GM13976 (cell line): ENCODE results near the gene PBX3.

ENCODE experiments used
- DNase-seq: peaks from one replicate; pipeline ENCODE4 v3.0.0; 2012; ENCODE audit warnings: low spot score
- CTCF ChIP-seq: IDR thresholded peaks from 2 replicates; pipeline ENCODE4 v1.5.1; 2012; ENCODE audit warnings: borderline replicate concordance, mild to moderate bottlenecking; ENCODE audit not compliant: insufficient read depth; ENCODE audit errors: extremely low read depth, missing control alignments, control extremely low read depth
- in situ Hi-C: fragments of 300-500 bp; cut with MboI; formaldehyde crosslinking; loops from one replicate; pipeline ENCODE4 v1.12.0; 2022; ENCODE audit warnings: low sequenced_read_pairs, mixed read lengths, inconsistent platforms; ENCODE audit not compliant: unreplicated experiment

Gene PBX3

GRCh38 chr9:125861405-125862058 lies 114.4 kb downstream of the PBX3 start:
- DNase-seq: no peak
- in situ Hi-C loops: no loop called here
- TF ChIP-seq CTCF: no peak

- in situ Hi-C loops: no loop called here
- no peak for TF ChIP-seq CTCF
- no peak for DNase-seq
Measured at GRCh38 chr9:125863923-125864322, 116.8 kb downstream of the PBX3 start.

- no peak for TF ChIP-seq CTCF
- in situ Hi-C loops: no loop called here
Measured at GRCh38 chr9:125867751-125868415, 120.7 kb downstream of the PBX3 start.

GRCh38 chr9:125878164-125878631 lies 131.0 kb downstream of the PBX3 start:
- DNase-seq: no peak
- no peak for TF ChIP-seq CTCF
- in situ Hi-C loops: no loop called here

More at GRCh38 chr9:125867751-125868415, 120.7 kb downstream of the PBX3 start:
- DNase-seq: no peak

- no peak for DNase-seq
- in situ Hi-C loops: no loop called here
- no peak for TF ChIP-seq CTCF
Measured at GRCh38 chr9:125881042-125881441, 133.9 kb downstream of the PBX3 start.

- DNase-seq: no peak
Measured at GRCh38 chr9:125883565-125884217, 136.5 kb downstream of the PBX3 start.

More at GRCh38 chr9:125883565-125884217, 136.5 kb downstream of the PBX3 start:
- in situ Hi-C loops: no loop called here
- TF ChIP-seq CTCF: no peak
